DND-41 (cell line): ENCODE measurements around the gene SCYL3.

Source experiments
- ATAC-seq: fragments of 200-7000 bp; cut with Tn5 transposase; 3 replicates; pipeline ENCODE4 v1.9.1; 2021; ENCODE audit warnings: low read depth; ENCODE audit not compliant: insufficient read depth
- DNase-seq: peaks from one replicate; pipeline ENCODE4 v3.0.0-alpha.2; 2020
- H2AFZ ChIP-seq: 2 replicates; pipeline ENCODE4 v1.6.0; 2012; ENCODE audit warnings: low read depth, low read length
- H3K27ac ChIP-seq: 2 replicates; pipeline ENCODE4 v1.5.1; 2012; ENCODE audit warnings: low read length, inconsistent platforms
- H3K27me3 ChIP-seq: fragments of 200-600 bp; sonication (generic); 2 replicates; pipeline ENCODE4 v1.6.0; 2012; ENCODE audit warnings: low read length, mild to moderate bottlenecking, inconsistent platforms; ENCODE audit not compliant: insufficient read depth, poor library complexity
- H3K36me3 ChIP-seq: 2 replicates; pipeline ENCODE4 v1.5.1; 2012; ENCODE audit warnings: low read length, inconsistent platforms; ENCODE audit not compliant: insufficient read depth
- H3K4me1 ChIP-seq: 2 replicates; pipeline ENCODE4 v1.5.1; 2012; ENCODE audit warnings: mild to moderate bottlenecking, low read length; ENCODE audit not compliant: insufficient read depth
- H3K4me2 ChIP-seq: 2 replicates; pipeline ENCODE4 v1.6.0; 2012; ENCODE audit warnings: mild to moderate bottlenecking, moderate library complexity, low read length, inconsistent platforms; ENCODE audit not compliant: insufficient read depth
- H3K4me3 ChIP-seq, 2 experiments: fragments of 200-600 bp in 1 of 2; shearing (Covaris generic) in 1 of 2; 2 replicates each; pipeline ENCODE4 v1.5.1; 2012 to 2016; ENCODE audit warnings: inconsistent platforms in 2 of 2, low read length in 2 of 2, mild to moderate bottlenecking in 2 of 2, low read depth in 1 of 2, moderate library complexity in 1 of 2
- H3K79me2 ChIP-seq: 2 replicates; pipeline ENCODE4 v1.6.0; 2012; ENCODE audit warnings: low read length, inconsistent platforms; ENCODE audit not compliant: insufficient read depth
- H3K9ac ChIP-seq: 2 replicates; pipeline ENCODE4 v1.6.0; 2012; ENCODE audit warnings: low read depth, mild to moderate bottlenecking, inconsistent platforms, low read length, moderate library complexity
- H3K9me3 ChIP-seq: 2 replicates; pipeline ENCODE4 v1.5.1; 2012; ENCODE audit warnings: low read length, moderate library complexity, mild to moderate bottlenecking, inconsistent platforms; ENCODE audit not compliant: insufficient read depth, severe bottlenecking
- H4K20me1 ChIP-seq: 2 replicates; pipeline ENCODE4 v1.6.0; 2012; ENCODE audit warnings: low read length; ENCODE audit not compliant: insufficient read depth
- EZH2 ChIP-seq: IDR thresholded peaks from 3 replicates; pipeline ENCODE4 v1.6.1; 2012; ENCODE audit warnings: borderline replicate concordance, low read depth, mild to moderate bottlenecking, moderate library complexity, low read length, inconsistent platforms; ENCODE audit not compliant: severe bottlenecking
- TF ChIP-seq, protein P1 (sequence below): IDR thresholded peaks from 2 replicates; pipeline ENCODE4 v1.5.1; 2012; ENCODE audit warnings: borderline replicate concordance, low read length, moderate library complexity, mild to moderate bottlenecking; ENCODE audit not compliant: poor library complexity, severe bottlenecking; ENCODE audit errors: extremely low read depth

SCYL3 gene

GRCh38 chr1:169925505-169926482 lies 32.1 kb upstream of the SCYL3 start:
- ATAC-seq, result peak; percentile 88
- Histone ChIP-seq H3K4me2 (no peak overlapping the region), H3K9ac (no peak overlapping the region), H3K4me3 (no peak overlapping the region), H3K4me1 (peaks cover 5% of the 10 kb centered on the region), H3K27ac (no peak overlapping the region), H4K20me1 (no peaks in the 10 kb centered on the region), H3K27me3 (no peaks in the 10 kb centered on the region), H3K9me3 (no peaks in the 10 kb centered on the region), H2AFZ (no peak overlapping the region), H3K79me2 (no peaks in the 10 kb centered on the region), H3K36me3 (no peaks in the 10 kb centered on the region)
- TF ChIP-seq, protein P1, sequence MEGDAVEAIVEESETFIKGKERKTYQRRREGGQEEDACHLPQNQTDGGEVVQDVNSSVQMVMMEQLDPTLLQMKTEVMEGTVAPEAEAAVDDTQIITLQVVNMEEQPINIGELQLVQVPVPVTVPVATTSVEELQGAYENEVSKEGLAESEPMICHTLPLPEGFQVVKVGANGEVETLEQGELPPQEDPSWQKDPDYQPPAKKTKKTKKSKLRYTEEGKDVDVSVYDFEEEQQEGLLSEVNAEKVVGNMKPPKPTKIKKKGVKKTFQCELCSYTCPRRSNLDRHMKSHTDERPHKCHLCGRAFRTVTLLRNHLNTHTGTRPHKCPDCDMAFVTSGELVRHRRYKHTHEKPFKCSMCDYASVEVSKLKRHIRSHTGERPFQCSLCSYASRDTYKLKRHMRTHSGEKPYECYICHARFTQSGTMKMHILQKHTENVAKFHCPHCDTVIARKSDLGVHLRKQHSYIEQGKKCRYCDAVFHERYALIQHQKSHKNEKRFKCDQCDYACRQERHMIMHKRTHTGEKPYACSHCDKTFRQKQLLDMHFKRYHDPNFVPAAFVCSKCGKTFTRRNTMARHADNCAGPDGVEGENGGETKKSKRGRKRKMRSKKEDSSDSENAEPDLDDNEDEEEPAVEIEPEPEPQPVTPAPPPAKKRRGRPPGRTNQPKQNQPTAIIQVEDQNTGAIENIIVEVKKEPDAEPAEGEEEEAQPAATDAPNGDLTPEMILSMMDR, result no peak
- no peak for TF ChIP-seq EZH2
- DNase-seq, result no peak

GRCh38 chr1:169924829-169925228 lies 31.1 kb upstream of the SCYL3 start:
- H3K9ac ChIP-seq, result no peak overlapping the region
- no peaks in the 10 kb centered on the region for H4K20me1 ChIP-seq
- no peak overlapping the region for H3K27ac ChIP-seq
- ATAC-seq (no peak), DNase-seq (no peak)
- H3K4me2 ChIP-seq, result no peak overlapping the region
- no peaks in the 10 kb centered on the region for H3K36me3 ChIP-seq
- peaks cover 5% of the 10 kb centered on the region for H3K4me1 ChIP-seq
- no peaks in the 10 kb centered on the region for H3K27me3 ChIP-seq
- no peak overlapping the region for H2AFZ ChIP-seq
- TF ChIP-seq, protein P1, result no peak
- no peak for TF ChIP-seq EZH2
- no peaks in the 10 kb centered on the region for H3K79me2 ChIP-seq
- no peak overlapping the region for H3K4me3 ChIP-seq
- no peaks in the 10 kb centered on the region for H3K9me3 ChIP-seq

DNA sequence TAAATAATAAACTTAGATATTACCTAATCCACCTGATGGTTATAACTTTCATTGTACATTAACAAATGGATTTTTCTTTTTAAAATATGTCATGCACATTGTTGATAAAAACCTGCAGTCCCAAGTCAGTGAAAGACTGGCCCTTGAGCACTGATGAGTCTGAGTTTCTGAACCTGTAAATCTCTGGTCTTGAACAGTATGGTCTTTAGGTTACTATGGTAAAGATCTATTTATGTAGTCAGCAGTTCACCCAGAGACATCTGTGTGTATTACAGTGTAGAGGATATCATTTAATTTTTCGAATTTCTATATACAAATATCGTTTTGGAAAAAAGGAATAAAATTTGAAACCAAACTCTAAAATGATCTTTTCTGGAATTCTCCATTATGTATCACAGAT lies 30.4 kb upstream of the SCYL3 start:
- no peak for ATAC-seq
- peaks cover 5% of the 10 kb centered on the region for H3K4me1 ChIP-seq
- no peaks in the 10 kb centered on the region for H3K36me3 ChIP-seq
- no peak overlapping the region for H2AFZ ChIP-seq
- no peaks in the 10 kb centered on the region for H4K20me1 ChIP-seq
- no peaks in the 10 kb centered on the region for H3K27me3 ChIP-seq
- H3K79me2 ChIP-seq, result no peaks in the 10 kb centered on the region
- TF ChIP-seq, protein P1, result no peak
- TF ChIP-seq EZH2, result no peak
- H3K4me3 ChIP-seq, result no peak overlapping the region
- no peak overlapping the region for H3K4me2 ChIP-seq
- H3K27ac ChIP-seq, result no peak overlapping the region
- no peak for DNase-seq
- H3K9ac ChIP-seq, result no peak overlapping the region
- H3K9me3 ChIP-seq, result no peaks in the 10 kb centered on the region
